T-cell (primary cell): ENCODE data around the gene TEDC2. TPM values are rescaled to one million over a fixed set of nuclear protein-coding genes. Genes with fewer than 3 reads are reported as not detected.
A peak's percentile ranks its signal among the peaks of the same experiment; 100 is the strongest.

Experiments
- ATAC-seq, 4 experiments: fragments of 200-7000 bp in 3 of 4; fragments of 150-1000 bp in 1 of 4; cut with Tn5 transposase; replicated peaks in 1 of 4; 1 replicate in 3 of 4; 2 replicates in 1 of 4; pipeline ENCODE4 v1.10.0; 2021; ENCODE audit warnings: moderate library complexity in 3 of 4, mild to moderate bottlenecking in 2 of 4, moderate number of reproducible peaks in 1 of 4
- CTCF ChIA-PET, 2 donors: fragments of 300-600 bp; sonication (Branson Sonifier 250); formaldehyde crosslinking; loops; one replicate each; lab custom pipeline; 2022; ENCODE audit warnings: antibody characterized with exemption in 2 of 2; lab: Charles Lee
- POLR2A ChIA-PET, 2 donors: fragments of 300-600 bp; sonication (Branson Sonifier 250); formaldehyde crosslinking; loops; one replicate each; lab custom pipeline; 2022; ENCODE audit warnings: antibody characterized with exemption in 2 of 2; lab: Charles Lee
- DNase-seq, 35 experiments: peaks; one replicate each; pipeline versions ENCODE4 v3.0.0 to v3.0.0-alpha.2; 2013 to 2023
- H3K27ac ChIP-seq: one replicate; pipeline ENCODE4 v1.5.1; 2013; ENCODE audit warnings: low read length
- H3K27me3 ChIP-seq, 2 experiments: replicated peaks in 1 of 2; 1 replicate in 1 of 2; 2 replicates in 1 of 2; pipeline versions ENCODE4 v1.6.1 to v1.7.0; 2013; ENCODE audit warnings: low read length in 1 of 2, mixed read lengths in 1 of 2; ENCODE audit not compliant: control insufficient read depth in 2 of 2, insufficient read depth in 2 of 2; ENCODE audit errors: extremely low read depth in 1 of 2
- H3K36me3 ChIP-seq, 2 donors: 1 replicate in 1 of 2; 2 replicates in 1 of 2; pipeline versions ENCODE4 v1.6.1 to v1.7.0; 2013; ENCODE audit warnings: low read length in 1 of 2; ENCODE audit not compliant: control insufficient read depth in 2 of 2, insufficient read depth in 1 of 2; ENCODE audit errors: extremely low read depth in 1 of 2
- H3K4me1 ChIP-seq, 2 experiments: 1 replicate in 1 of 2; 2 replicates in 1 of 2; pipeline versions ENCODE4 v1.6.1 to v1.7.0; 2013; ENCODE audit warnings: low read length in 2 of 2, mixed read lengths in 1 of 2; ENCODE audit not compliant: insufficient read depth in 2 of 2, control insufficient read depth in 1 of 2; ENCODE audit errors: extremely low read depth in 1 of 2
- H3K4me3 ChIP-seq, 2 donors: 1 replicate in 1 of 2; 2 replicates in 1 of 2; pipeline versions ENCODE4 v1.5.1 to v1.7.0; 2013; ENCODE audit warnings: mild to moderate bottlenecking in 2 of 2, low read length in 1 of 2, moderate library complexity in 1 of 2; ENCODE audit not compliant: control insufficient read depth in 1 of 2; ENCODE audit errors: extremely low read depth in 1 of 2
- H3K9me3 ChIP-seq: 2 replicates; pipeline ENCODE4 v1.7.0; 2013
- H3K27ac Mint-ChIP-seq, 2 donors: one replicate each; pipeline ENCODE4 v1.8.0; 2020 to 2021; ENCODE audit warnings: mild to moderate bottlenecking in 2 of 2, mixed read lengths in 2 of 2
- H3K27me3 Mint-ChIP-seq, 2 donors: one replicate each; pipeline ENCODE4 v1.8.0; 2021 to 2022; ENCODE audit warnings: mixed read lengths in 2 of 2
- H3K36me3 Mint-ChIP-seq: one replicate; pipeline ENCODE4 v1.8.0; 2021; ENCODE audit warnings: mixed read lengths
- H3K4me1 Mint-ChIP-seq, 3 donors: one replicate each; pipeline ENCODE4 v1.8.0; 2020 to 2022; ENCODE audit warnings: mixed read lengths in 3 of 3, mild to moderate bottlenecking in 1 of 3
- H3K4me3 Mint-ChIP-seq, 3 donors: one replicate each; pipeline ENCODE4 v1.8.0; 2020 to 2022; ENCODE audit warnings: mild to moderate bottlenecking in 3 of 3, mixed read lengths in 3 of 3, moderate library complexity in 3 of 3
- H3K9me3 Mint-ChIP-seq, 3 donors: one replicate each; pipeline ENCODE4 v1.8.0; 2020 to 2022; ENCODE audit warnings: mixed read lengths in 3 of 3
- WGBS: methylation state at CpG from one replicate; pipeline ENCODE4 v1.1.5; 2013; ENCODE audit warnings: missing lambda C conversion rate; ENCODE audit not compliant: insufficient coverage; 5-methylcytosine and 5-hydroxymethylcytosine counted together
- total RNA-seq, 35 experiments: library from RNA in 6 of 35; stranded (reverse) in 6 of 35; fragments of 120-200 nt in 1 of 35; gene quantifications; one replicate each; pipeline versions ENCODE4 v1.2.1 to v1.2.4 and lab custom pipeline; 2013 to 2026

Gene TEDC2, protein sequence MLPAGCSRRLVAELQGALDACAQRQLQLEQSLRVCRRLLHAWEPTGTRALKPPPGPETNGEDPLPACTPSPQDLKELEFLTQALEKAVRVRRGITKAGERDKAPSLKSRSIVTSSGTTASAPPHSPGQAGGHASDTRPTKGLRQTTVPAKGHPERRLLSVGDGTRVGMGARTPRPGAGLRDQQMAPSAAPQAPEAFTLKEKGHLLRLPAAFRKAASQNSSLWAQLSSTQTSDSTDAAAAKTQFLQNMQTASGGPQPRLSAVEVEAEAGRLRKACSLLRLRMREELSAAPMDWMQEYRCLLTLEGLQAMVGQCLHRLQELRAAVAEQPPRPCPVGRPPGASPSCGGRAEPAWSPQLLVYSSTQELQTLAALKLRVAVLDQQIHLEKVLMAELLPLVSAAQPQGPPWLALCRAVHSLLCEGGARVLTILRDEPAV
- 1 to 10 TPM in 2 of 5 donors, under 1 TPM in 3; 0.85 to 1.8 (median 0.93) TPM for total RNA-seq
- 0.42 TPM for total RNA-seq (2013)
- total RNA-seq (lab: John Stamatoyannopoulos, UW) = 0 to 30.5 (median 0.21) reads per million in 29 experiments

GRCh38 chr16:2459647-2460390 is at the start of gene TEDC2:
Gene TEDC2, plus strand, starts transcription at chr16:2460109. Its CDS starts 36 bp downstream, at chr16:2460145.
- H3K4me1 ChIP-seq = peaks cover 3 to 18% of the 10 kb centered on the region in 2 experiments
- ChIA-PET CTCF (interaction anchor here in 1 of 2 donors (0.6 to 1.0 kb wide), 3 partner anchors 9 to 21 kb away, joined by 3 to 7 read pairs (median 3); no protein-coding TSS in a partner anchor), POLR2A (no interaction called here)
- H3K9me3 ChIP-seq = no peaks in the 10 kb centered on the region
- H3K36me3 ChIP-seq = no peaks in the 10 kb centered on the region
- Mint-ChIP-seq H3K9me3 (no peaks in the 10 kb centered on the region), H3K4me3 (peak within 1 kb of the TSS; percentile 76 to 82 (median 78)), H3K4me1 (peaks cover 5 to 6% (median 5%) of the 10 kb centered on the region in 3 donors), H3K27me3 (no peaks in the 10 kb centered on the region), H3K27ac (peak within 1 kb of the TSS; percentile 29 to 58), H3K36me3 (peaks cover 3% of the 10 kb centered on the region)
- peak; percentile 99 to 100 (median 100) for ATAC-seq
- DNase-seq = peak; percentile 90 to 98 (median 95)
- under 1% methylated on average over 61 of the region's 66 CpGs for WGBS
- peaks cover 0 to 2% of the 10 kb centered on the region in 2 experiments for H3K27me3 ChIP-seq
- no peak within 1 kb of the TSS for H3K27ac ChIP-seq
- H3K4me3 ChIP-seq = peak within 1 kb of the TSS; percentile 62 to 65

DNA sequence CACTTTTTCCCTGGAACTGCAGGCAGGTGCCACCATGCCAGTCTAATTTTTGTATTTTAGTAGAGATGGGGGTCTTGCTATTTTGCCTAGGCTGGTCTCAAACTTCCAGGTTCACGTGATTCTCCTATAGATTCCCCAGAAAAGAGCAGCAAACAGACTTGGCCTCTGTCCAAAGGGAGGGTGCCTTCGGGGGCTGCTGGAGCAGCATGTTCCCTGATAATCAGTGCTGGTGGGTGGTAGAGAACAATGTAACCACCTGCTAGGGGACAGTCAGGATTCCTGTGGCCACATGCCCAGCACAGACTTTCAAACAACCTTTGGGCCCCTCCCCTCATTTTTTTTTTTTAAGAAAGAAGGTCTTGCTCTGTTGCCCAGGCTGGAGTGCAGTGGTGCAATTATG is 44.8 kb upstream of the TEDC2 start:
- Histone ChIP-seq H3K27me3 (peaks cover 2 to 30% of the 10 kb centered on the region in 2 experiments), H3K4me3 (no peak overlapping the region), H3K9me3 (no peaks in the 10 kb centered on the region), H3K4me1 (no peaks in the 10 kb centered on the region), H3K36me3 (no peaks in the 10 kb centered on the region), H3K27ac (no peak overlapping the region)
- ATAC-seq (no peak), DNase-seq (no peak)
- no peaks in the 10 kb centered on the region for H3K36me3 Mint-ChIP-seq
- POLR2A ChIA-PET = no interaction called here
- H3K4me1 Mint-ChIP-seq = no peaks in the 10 kb centered on the region
- CTCF ChIA-PET = no interaction called here
- WGBS = 100% methylated on average over 1 of the region's 2 CpGs
- H3K9me3 Mint-ChIP-seq = no peaks in the 10 kb centered on the region
- no peak overlapping the region for H3K4me3 Mint-ChIP-seq
- peaks cover 11 to 20% of the 10 kb centered on the region in 2 donors for H3K27me3 Mint-ChIP-seq
- H3K27ac Mint-ChIP-seq = no peak overlapping the region

- ATAC-seq (no peak), DNase-seq (no peak)
- peaks cover 0 to 5% (median 4%) of the 10 kb centered on the region in 3 donors for H3K4me1 Mint-ChIP-seq
Observed at GRCh38 chr16:2420035-2420434, 39.9 kb upstream of the TEDC2 start.

GRCh38 chr16:2422123-2422867 is 37.6 kb upstream of the TEDC2 start:
- H3K27ac Mint-ChIP-seq = no peak overlapping the region
- peaks cover 0 to 15% of the 10 kb centered on the region in 2 experiments for H3K4me1 ChIP-seq
- ChIA-PET POLR2A (no interaction called here), CTCF (no interaction called here)
- peaks cover 0 to 11% of the 10 kb centered on the region in 2 experiments for H3K27me3 ChIP-seq
- H3K4me3 ChIP-seq = no peak overlapping the region
- ATAC-seq = peak in 1 of 4 experiments; percentile 47
- H3K9me3 Mint-ChIP-seq = no peaks in the 10 kb centered on the region
- H3K27me3 Mint-ChIP-seq = peaks cover 0 to 2% of the 10 kb centered on the region in 2 donors
- H3K27ac ChIP-seq = no peak overlapping the region
- 93% methylated on average over 7 of the region's 7 CpGs for WGBS
- peaks cover 0 to 5% (median 4%) of the 10 kb centered on the region in 3 donors for H3K4me1 Mint-ChIP-seq
- H3K36me3 Mint-ChIP-seq = no peaks in the 10 kb centered on the region
- no peaks in the 10 kb centered on the region for H3K36me3 ChIP-seq
- no peak overlapping the region for H3K4me3 Mint-ChIP-seq
- DNase-seq = peak in 4 of 35 experiments; percentile 15 to 43 (median 25)
- no peaks in the 10 kb centered on the region for H3K9me3 ChIP-seq

More at GRCh38 chr16:2420035-2420434, 39.9 kb upstream of the TEDC2 start:
- CTCF ChIA-PET = no interaction called here
- Mint-ChIP-seq H3K4me3 (no peak overlapping the region), H3K27ac (no peak overlapping the region), H3K9me3 (no peaks in the 10 kb centered on the region), H3K36me3 (no peaks in the 10 kb centered on the region), H3K27me3 (peaks cover 3 to 14% of the 10 kb centered on the region in 2 donors)
- H3K4me1 ChIP-seq = peaks cover 0 to 15% of the 10 kb centered on the region in 2 experiments
- POLR2A ChIA-PET = no interaction called here
- H3K27ac ChIP-seq = no peak overlapping the region
- no peak overlapping the region for H3K4me3 ChIP-seq
- no peaks in the 10 kb centered on the region for H3K9me3 ChIP-seq
- H3K36me3 ChIP-seq = no peaks in the 10 kb centered on the region
- peaks cover 2 to 21% of the 10 kb centered on the region in 2 experiments for H3K27me3 ChIP-seq

- no peaks in the 10 kb centered on the region for H3K36me3 Mint-ChIP-seq
- DNase-seq = no peak
- H3K4me3 ChIP-seq = no peak overlapping the region
- no peaks in the 10 kb centered on the region for H3K9me3 ChIP-seq
- WGBS = 93% methylated on average over 15 of the region's 25 CpGs
- CTCF ChIA-PET = no interaction called here
- H3K4me3 Mint-ChIP-seq = no peak overlapping the region
- H3K36me3 ChIP-seq = no peaks in the 10 kb centered on the region
- no peak for ATAC-seq
- H3K27me3 ChIP-seq = no peaks in the 10 kb centered on the region
- no peaks in the 10 kb centered on the region for H3K9me3 Mint-ChIP-seq
- POLR2A ChIA-PET = no interaction called here
- no peak overlapping the region for H3K27ac ChIP-seq
- peaks cover 6 to 8% (median 8%) of the 10 kb centered on the region in 3 donors for H3K4me1 Mint-ChIP-seq
- no peak overlapping the region for H3K27ac Mint-ChIP-seq
- peaks cover 0 to 25% of the 10 kb centered on the region in 2 experiments for H3K4me1 ChIP-seq
- peaks cover 0 to 1% of the 10 kb centered on the region in 2 donors for H3K27me3 Mint-ChIP-seq
Observed at GRCh38 chr16:2424061-2425007, 35.6 kb upstream of the TEDC2 start.
